Panc1 (cell line): ENCODE results near the gene NNT.

ENCODE experiments used
- CTCF ChIP-seq: fragments of 450-650 bp; IDR thresholded peaks from 2 replicates; pipeline ENCODE4 v1.5.1; 2017; ENCODE audit warnings: mild to moderate bottlenecking
- POLR2AphosphoS5 ChIP-seq: IDR thresholded peaks from 2 replicates; pipeline ENCODE4 v1.6.1; 2012; ENCODE audit warnings: mild to moderate bottlenecking, low read depth, low read length, moderate library complexity
- REST ChIP-seq, 2 experiments: IDR thresholded peaks; 2 replicates each; pipeline ENCODE4 v1.6.1; 2011 to 2012; ENCODE audit warnings: low read depth in 2 of 2, control low read depth in 1 of 2, low read length in 1 of 2, mild to moderate bottlenecking in 1 of 2, moderate library complexity in 1 of 2; ENCODE audit not compliant: insufficient read depth in 1 of 2
- TCF7L2 ChIP-seq: IDR thresholded peaks from 2 replicates; pipeline ENCODE4 v1.6.1; 2011; ENCODE audit warnings: mild to moderate bottlenecking, low read depth, low read length, inconsistent platforms

DNA sequence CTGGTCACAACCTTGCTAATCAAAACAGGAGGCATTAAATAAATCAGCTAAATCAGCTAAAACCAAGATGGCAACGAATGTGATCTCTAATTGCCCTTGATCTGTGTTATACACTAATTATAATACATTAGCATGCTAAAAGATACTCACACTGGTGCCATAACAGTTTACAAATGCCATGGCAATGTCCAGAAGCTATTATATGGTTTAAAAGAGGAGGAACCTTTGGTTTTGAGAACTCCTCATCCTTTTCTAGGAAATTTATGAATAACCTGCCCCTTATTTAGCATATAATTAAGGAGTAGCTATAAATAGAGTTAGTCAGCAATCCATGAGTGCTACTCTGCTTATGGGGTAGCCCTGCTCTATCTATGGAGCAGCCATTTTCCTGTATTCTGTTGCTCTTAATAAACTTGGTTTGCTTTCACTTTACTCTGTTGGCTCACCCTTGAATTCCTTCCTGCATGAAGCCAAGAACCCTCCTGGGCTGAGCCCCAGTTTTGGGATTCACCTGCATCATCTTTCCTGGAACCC, 18.7 kb upstream of the NNT start:
- no peak for TF ChIP-seq CTCF
- TF ChIP-seq POLR2AphosphoS5: no peak
- TF ChIP-seq TCF7L2: no peak
- no peak for TF ChIP-seq REST (IDR thresholded peaks at IDR 0.05; ENCODE audit: insufficient read depth in 1 of 2, low read depth in 2 of 2, low read length in 1 of 2)
